ENCODE measurements around the gene DARS1.
"Not testable (repeated sequence)": the region's sequence is repeated elsewhere in the genome, so short reads cannot be mapped to it uniquely, and the experiment has no call there.

The DARS1 gene

GRCh38 chr2:135975702-135976101 is 9.7 kb downstream of the DARS1 start:
- no peak for DNase-seq

GRCh38 chr2:135974036-135974435 is 11.4 kb downstream of the DARS1 start:
- no peak for DNase-seq

GRCh38 chr2:135969655-135970387 is 15.6 kb downstream of the DARS1 start:
- DNase-seq: no peak

- no peak for DNase-seq
These were observed 19.7 kb downstream of the DARS1 start for GRCh38 chr2:135965756-135966155.

GRCh38 chr2:135964404-135964803 is 21.0 kb downstream of the DARS1 start:
- not testable (repeated sequence) for DNase-seq

- no peak for DNase-seq
These were observed 21.6 kb downstream of the DARS1 start for GRCh38 chr2:135963841-135964240.

GRCh38 chr2:135962366-135963123 is 22.9 kb downstream of the DARS1 start:
- no peak for DNase-seq

- DNase-seq: no peak
These were observed 24.5 kb downstream of the DARS1 start for GRCh38 chr2:135960656-135961551.

- no peak for DNase-seq
These were observed 25.3 kb downstream of the DARS1 start for GRCh38 chr2:135960150-135960549.

GRCh38 chr2:135958927-135959326 is 26.5 kb downstream of the DARS1 start:
- DNase-seq: not testable (repeated sequence)

GRCh38 chr2:135954020-135954601 is 31.3 kb downstream of the DARS1 start:
- no peak for DNase-seq

- DNase-seq: no peak
These were observed 32.5 kb downstream of the DARS1 start for GRCh38 chr2:135952891-135953290.

- DNase-seq: no peak
These were observed 34.3 kb downstream of the DARS1 start for GRCh38 chr2:135951041-135951583.

- DNase-seq: no peak
These were observed 35.8 kb downstream of the DARS1 start for GRCh38 chr2:135949451-135950234.

GRCh38 chr2:135948642-135949355 is 36.6 kb downstream of the DARS1 start:
- no peak for DNase-seq

- DNase-seq: no peak
These were observed 37.3 kb downstream of the DARS1 start for GRCh38 chr2:135948141-135948540.

GRCh38 chr2:135947483-135947882 is 37.9 kb downstream of the DARS1 start:
- DNase-seq: no peak

- no peak for DNase-seq
These were observed 39.9 kb downstream of the DARS1 start for GRCh38 chr2:135945526-135945925.

GRCh38 chr2:135944625-135945024 is 40.8 kb downstream of the DARS1 start:
- DNase-seq: no peak

- DNase-seq: no peak
These were observed 42.3 kb downstream of the DARS1 start for GRCh38 chr2:135942936-135943688.
